Bronchial epithelial cell (primary cell): ENCODE results near the gene CHCT1. TPM values are rescaled to one million over a fixed set of nuclear protein-coding genes. Genes with fewer than 3 reads are reported as not detected.
A peak's percentile ranks its signal among the peaks of the same experiment; 100 is the strongest.

Source experiments
- DNase-seq: peaks from one replicate; pipeline ENCODE4 v3.0.0-alpha.2; 2010; ENCODE audit warnings: low read depth
- FAIRE-seq: peaks from 2 replicates; lab custom pipeline; 2011; peaks lifted over from hg19 to GRCh38; lab: Jason Lieb, UNC
- H3K27me3 ChIP-seq: 2 replicates; pipeline ENCODE4 v1.5.1; 2011; ENCODE audit warnings: low read length; ENCODE audit not compliant: control insufficient read depth, insufficient read depth
- H3K36me3 ChIP-seq: 2 replicates; pipeline ENCODE4 v1.5.1; 2011; ENCODE audit warnings: low read length; ENCODE audit not compliant: control insufficient read depth, insufficient read depth
- H3K4me3 ChIP-seq: 2 replicates; pipeline ENCODE4 v1.5.1; 2011; ENCODE audit warnings: mild to moderate bottlenecking, low read depth, low read length, control low read depth
- total RNA-seq: library from RNA; depleted of rRNA; stranded (reverse); fragments of >200 nt; gene quantifications from 2 replicates; pipeline ENCODE4 v1.2.1, GENCODE V29; 2014
- TF ChIP-seq, protein P1 (sequence below): IDR thresholded peaks from 2 replicates; pipeline ENCODE4 v1.5.1; 2011; ENCODE audit warnings: mild to moderate bottlenecking, moderate library complexity, low read length, control low read depth, inconsistent platforms; ENCODE audit not compliant: insufficient read depth, severe bottlenecking

CHCT1 gene
- total RNA-seq, 1 donor from 2014 or later, result not detected

DNA sequence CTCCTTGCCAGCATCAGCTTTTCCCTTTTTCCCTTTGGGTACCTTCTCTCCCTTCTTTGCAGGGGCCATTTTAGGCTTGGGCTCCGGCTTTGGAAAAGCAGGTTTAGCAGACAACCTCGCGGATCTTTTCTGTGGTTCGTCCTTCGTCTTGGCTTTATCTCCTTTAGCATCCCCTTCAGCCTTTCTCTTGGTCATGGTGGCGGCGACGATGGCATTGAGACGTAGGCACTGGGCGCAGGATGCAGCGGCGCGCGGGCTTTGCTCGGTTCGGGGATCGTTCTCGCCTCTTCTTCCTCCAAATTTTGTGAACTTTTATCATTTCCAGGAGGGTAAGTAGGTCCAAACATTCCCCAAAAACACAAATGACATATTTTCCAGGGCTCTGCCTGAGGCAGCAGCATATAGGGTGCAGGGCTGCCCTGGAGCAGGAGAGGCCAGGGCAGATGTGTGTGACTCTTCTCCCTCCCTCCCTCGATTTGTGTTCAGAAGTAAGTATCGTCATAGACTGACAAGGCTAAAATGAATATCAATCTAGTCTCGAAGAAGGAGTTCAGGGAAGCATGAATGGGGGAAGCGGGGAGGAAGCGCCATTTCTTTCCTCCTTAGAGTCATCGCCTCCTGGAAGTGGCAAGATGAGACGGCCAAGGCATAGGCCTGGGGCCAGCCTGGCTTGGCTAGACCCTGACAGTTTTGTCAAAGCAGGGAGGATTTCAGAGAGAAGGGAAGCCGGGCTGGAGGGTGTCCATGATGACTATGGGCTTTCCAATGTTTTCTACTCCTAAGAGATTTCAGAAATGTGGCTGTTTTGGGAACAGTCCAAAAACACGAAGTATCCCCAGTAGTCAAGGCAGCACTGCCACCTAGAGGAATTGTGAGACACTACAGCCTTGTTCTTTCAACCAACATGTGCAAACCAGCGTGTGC, 13.2 kb downstream of the CHCT1 start:
- DNase-seq (peak; percentile 63), FAIRE-seq (no peak)
- Histone ChIP-seq H3K27me3 (no peaks in the 10 kb centered on the region), H3K36me3 (no peaks in the 10 kb centered on the region), H3K4me3 (no peak overlapping the region)
- TF ChIP-seq, protein P1, sequence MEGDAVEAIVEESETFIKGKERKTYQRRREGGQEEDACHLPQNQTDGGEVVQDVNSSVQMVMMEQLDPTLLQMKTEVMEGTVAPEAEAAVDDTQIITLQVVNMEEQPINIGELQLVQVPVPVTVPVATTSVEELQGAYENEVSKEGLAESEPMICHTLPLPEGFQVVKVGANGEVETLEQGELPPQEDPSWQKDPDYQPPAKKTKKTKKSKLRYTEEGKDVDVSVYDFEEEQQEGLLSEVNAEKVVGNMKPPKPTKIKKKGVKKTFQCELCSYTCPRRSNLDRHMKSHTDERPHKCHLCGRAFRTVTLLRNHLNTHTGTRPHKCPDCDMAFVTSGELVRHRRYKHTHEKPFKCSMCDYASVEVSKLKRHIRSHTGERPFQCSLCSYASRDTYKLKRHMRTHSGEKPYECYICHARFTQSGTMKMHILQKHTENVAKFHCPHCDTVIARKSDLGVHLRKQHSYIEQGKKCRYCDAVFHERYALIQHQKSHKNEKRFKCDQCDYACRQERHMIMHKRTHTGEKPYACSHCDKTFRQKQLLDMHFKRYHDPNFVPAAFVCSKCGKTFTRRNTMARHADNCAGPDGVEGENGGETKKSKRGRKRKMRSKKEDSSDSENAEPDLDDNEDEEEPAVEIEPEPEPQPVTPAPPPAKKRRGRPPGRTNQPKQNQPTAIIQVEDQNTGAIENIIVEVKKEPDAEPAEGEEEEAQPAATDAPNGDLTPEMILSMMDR, result peak; percentile 80

DNA sequence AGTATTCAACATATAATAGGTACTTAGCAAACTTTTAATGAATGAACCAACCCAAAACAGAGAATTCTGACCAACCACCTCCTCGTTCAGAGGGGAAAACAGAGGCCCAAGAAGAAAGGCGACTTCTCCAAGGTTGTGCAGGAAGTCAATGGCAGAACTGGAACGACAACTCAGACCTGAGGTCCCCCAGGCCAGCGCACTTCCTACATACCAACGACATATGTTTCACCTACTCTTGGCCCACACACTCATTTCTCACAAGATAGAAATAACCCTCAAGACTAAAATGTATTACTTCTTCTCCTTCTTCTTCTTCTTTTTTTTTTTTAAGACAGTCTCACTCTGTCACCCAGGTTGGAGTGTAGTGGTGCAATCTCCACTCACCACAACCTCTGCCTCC, 14.4 kb downstream of the CHCT1 start:
- DNase-seq, result no peak
- no peak for FAIRE-seq
- no peak overlapping the region for H3K4me3 ChIP-seq
- no peaks in the 10 kb centered on the region for H3K36me3 ChIP-seq
- no peaks in the 10 kb centered on the region for H3K27me3 ChIP-seq
- TF ChIP-seq, protein P1, result no peak

DNA sequence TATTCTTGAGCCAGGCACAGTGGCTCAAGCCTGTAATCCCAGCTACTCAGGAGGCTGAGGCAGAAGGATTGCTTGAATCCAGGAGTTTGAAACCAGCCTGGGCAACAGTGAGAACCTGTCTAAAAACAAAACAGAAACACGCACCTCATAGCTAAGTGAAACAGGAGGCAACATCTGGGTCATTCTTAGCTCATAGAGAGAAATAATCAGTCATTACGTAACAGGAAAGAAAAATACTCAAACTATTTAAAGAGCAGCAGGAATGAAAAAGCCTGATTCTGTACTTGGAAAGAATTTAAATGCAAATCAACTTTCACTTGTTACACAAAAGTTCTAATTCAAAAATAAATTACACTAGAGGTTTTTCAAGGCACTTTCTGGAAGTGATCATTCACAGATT, 17.2 kb downstream of the CHCT1 start:
- TF ChIP-seq, protein P1, result no peak
- no peaks in the 10 kb centered on the region for H3K27me3 ChIP-seq
- no peaks in the 10 kb centered on the region for H3K36me3 ChIP-seq
- H3K4me3 ChIP-seq, result no peak overlapping the region
- no peak for FAIRE-seq
- DNase-seq, result peak; percentile 48

DNA sequence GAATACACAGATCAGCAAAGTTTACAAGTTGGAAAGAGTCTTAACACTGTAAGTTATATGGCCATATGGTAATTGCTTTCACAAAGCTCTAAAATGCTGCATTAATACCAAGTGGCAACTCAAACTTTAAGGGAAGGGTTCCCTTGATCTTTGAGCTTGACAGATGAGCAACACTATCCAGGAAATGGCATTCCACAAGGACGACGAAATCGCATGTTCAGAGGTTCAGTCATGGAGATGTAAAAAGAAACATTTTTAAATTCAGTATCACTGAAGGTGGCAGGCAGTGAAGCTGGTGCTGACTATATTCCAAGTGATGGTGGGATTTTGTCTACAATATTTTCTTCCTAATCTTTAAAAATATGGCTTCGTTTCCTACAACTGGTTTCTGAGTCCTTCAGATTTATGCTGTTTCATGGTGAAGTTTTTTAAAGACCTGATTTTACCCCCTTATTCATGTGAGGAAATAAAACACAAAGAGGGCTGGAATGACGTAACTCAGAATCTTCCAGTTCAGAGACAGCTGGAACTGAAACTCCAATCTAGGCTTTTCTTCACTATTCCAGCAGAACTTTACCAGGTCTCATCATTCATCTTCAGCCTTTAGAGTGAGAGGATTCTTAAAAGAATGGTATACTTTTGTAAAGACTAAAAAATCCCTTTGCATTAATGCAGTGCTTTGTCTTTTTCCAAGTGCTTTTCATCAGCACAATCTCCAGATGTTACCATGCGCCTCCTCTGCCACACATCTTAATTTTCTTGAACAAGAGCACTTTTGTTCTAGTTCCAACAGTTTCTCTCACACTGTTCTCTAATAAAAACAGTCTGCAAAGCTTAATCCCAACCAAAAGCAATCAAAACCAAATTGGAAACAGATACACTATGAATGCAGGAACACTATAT, 20.2 kb downstream of the CHCT1 start:
- Histone ChIP-seq H3K4me3 (no peak overlapping the region), H3K27me3 (no peaks in the 10 kb centered on the region), H3K36me3 (peaks cover 2% of the 10 kb centered on the region)
- TF ChIP-seq, protein P1, result no peak
- DNase-seq, result peak; percentile 34
- no peak for FAIRE-seq

DNA sequence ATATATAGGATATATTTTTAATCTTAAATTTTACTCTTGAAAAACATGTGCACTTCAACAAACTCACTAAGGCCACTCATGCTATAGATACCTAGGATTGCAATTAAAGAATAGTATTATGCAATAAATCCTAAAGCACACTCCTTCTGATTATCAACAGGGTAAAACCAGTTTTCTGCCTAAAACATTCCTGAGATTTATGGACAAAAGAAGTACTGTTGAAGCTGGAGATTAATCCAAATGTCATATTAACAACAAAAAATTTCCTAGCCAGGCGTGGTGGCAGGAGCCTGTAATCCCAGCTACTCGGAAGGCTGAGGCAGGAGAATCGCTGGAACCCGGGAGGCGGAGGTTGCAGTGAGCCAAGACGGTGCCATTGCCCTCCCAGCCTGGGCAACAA, 21.4 kb downstream of the CHCT1 start:
- no peak for FAIRE-seq
- H3K4me3 ChIP-seq, result no peak overlapping the region
- TF ChIP-seq, protein P1, result no peak

More for the DNA sequence above, 21.4 kb downstream of the CHCT1 start:
- DNase-seq, result no peak
- H3K27me3 ChIP-seq, result no peaks in the 10 kb centered on the region
- H3K36me3 ChIP-seq, result peaks cover 2% of the 10 kb centered on the region
